Naive thymus-derived CD4-positive, alpha-beta T cell (primary cell): ENCODE measurements around the gene HOXB3. TPM values are rescaled to one million over a fixed set of nuclear protein-coding genes. Genes with fewer than 3 reads are reported as not detected.
A peak's percentile ranks its signal among the peaks of the same experiment; 100 is the strongest.

Source experiments
- ATAC-seq: fragments of 150-1000 bp; cut with Tn5 transposase; 2 replicates; pipeline ENCODE4 v1.10.0; 2021; ENCODE audit warnings: mild to moderate bottlenecking, moderate library complexity
- CTCF ChIA-PET: fragments of 350-600 bp; sonication (Branson Sonifier 250); formaldehyde crosslinking; loops from one replicate; lab custom pipeline; 2021; ENCODE audit warnings: antibody characterized with exemption; lab: Charles Lee
- POLR2A ChIA-PET: fragments of 350-600 bp; sonication (Branson Sonifier 250); formaldehyde crosslinking; loops from one replicate; lab custom pipeline; 2021; ENCODE audit warnings: antibody characterized with exemption, inconsistent platforms; lab: Charles Lee
- DNase-seq, 9 donors: peaks; one replicate each; pipeline versions ENCODE4 v3.0.0 to v3.0.0-alpha.2; 2020 to 2022; ENCODE audit warnings: mixed read lengths in 1 of 9
- H3K27ac ChIP-seq: one replicate; pipeline ENCODE4 v1.7.0; 2013; ENCODE audit warnings: mild to moderate bottlenecking, low read depth, low read length, moderate library complexity
- H3K27me3 ChIP-seq, 2 donors: one replicate each; pipeline ENCODE4 v1.7.0; 2013; ENCODE audit warnings: low read length in 2 of 2, mild to moderate bottlenecking in 2 of 2, moderate library complexity in 2 of 2; ENCODE audit not compliant: control insufficient read depth in 2 of 2, insufficient read depth in 2 of 2
- H3K36me3 ChIP-seq, 3 experiments: 1 replicate in 2 of 3; 2 replicates in 1 of 3; pipeline ENCODE4 v1.7.0; 2013; ENCODE audit warnings: low read length in 3 of 3, mild to moderate bottlenecking in 3 of 3, moderate library complexity in 1 of 3; ENCODE audit not compliant: insufficient read depth in 3 of 3, control insufficient read depth in 2 of 3
- H3K4me1 ChIP-seq, 2 donors: one replicate each; pipeline ENCODE4 v1.7.0; 2013; ENCODE audit warnings: low read length in 2 of 2, mild to moderate bottlenecking in 2 of 2, moderate library complexity in 1 of 2; ENCODE audit not compliant: control insufficient read depth in 2 of 2, insufficient read depth in 2 of 2
- H3K4me3 ChIP-seq: 2 replicates; pipeline ENCODE4 v1.7.0; 2013; ENCODE audit warnings: mild to moderate bottlenecking, low read length
- H3K9me3 ChIP-seq, 3 experiments: 1 replicate in 2 of 3; 2 replicates in 1 of 3; pipeline ENCODE4 v1.7.0; 2013; ENCODE audit warnings: low read length in 3 of 3; ENCODE audit not compliant: control insufficient read depth in 2 of 3
- H3K27ac Mint-ChIP-seq, 9 donors: one replicate each; pipeline ENCODE4 v1.8.0; 2020 to 2022; ENCODE audit warnings: mixed read lengths in 9 of 9, mild to moderate bottlenecking in 8 of 9, moderate library complexity in 5 of 9, inconsistent platforms in 2 of 9
- H3K27me3 Mint-ChIP-seq, 5 donors: one replicate each; pipeline ENCODE4 v1.8.0; 2021 to 2022; ENCODE audit warnings: mixed read lengths in 5 of 5, mild to moderate bottlenecking in 1 of 5
- H3K36me3 Mint-ChIP-seq, 5 donors: one replicate each; pipeline ENCODE4 v1.8.0; 2020 to 2022; ENCODE audit warnings: mixed read lengths in 5 of 5, mild to moderate bottlenecking in 3 of 5, inconsistent platforms in 1 of 5
- H3K4me1 Mint-ChIP-seq, 7 donors: one replicate each; pipeline ENCODE4 v1.8.0; 2020 to 2022; ENCODE audit warnings: mixed read lengths in 7 of 7, mild to moderate bottlenecking in 3 of 7, inconsistent platforms in 1 of 7
- H3K4me3 Mint-ChIP-seq, 10 donors: one replicate each; pipeline ENCODE4 v1.8.0; 2020 to 2022; ENCODE audit warnings: mild to moderate bottlenecking in 10 of 10, mixed read lengths in 10 of 10, moderate library complexity in 6 of 10, inconsistent platforms in 2 of 10
- H3K9me3 Mint-ChIP-seq, 11 donors: one replicate each; pipeline ENCODE4 v1.8.0; 2020 to 2022; ENCODE audit warnings: mixed read lengths in 11 of 11, mild to moderate bottlenecking in 4 of 11, inconsistent platforms in 1 of 11, moderate library complexity in 1 of 11
- intact Hi-C, 2 donors: fragments of 100-400 bp; cut with micrococcal nuclease; formaldehyde crosslinking; loops; one replicate each; pipeline ENCODE4 v1.15.1; 2023
- polyA plus RNA-seq, 2 donors: library from polyadenylated mRNA; unstranded; fragments of 300-500 nt; fragmentation: Illumina TruSeq; gene quantifications; one replicate each; pipeline ENCODE4 v1.2.3, GENCODE V29; 2021
- total RNA-seq, 6 experiments: library from RNA in 5 of 6; stranded (reverse) in 5 of 6; gene quantifications; 1 replicate in 5 of 6; 2 replicates in 1 of 6; pipeline ENCODE4 v1.2.3 and lab custom pipeline; 2021 to 2026

HOXB3 gene
- total and polyA plus RNA-seq, 7 experiments from 2014 or later, result 0.11 to 14.6 (median 5.8) TPM; not detected in 1

DNA sequence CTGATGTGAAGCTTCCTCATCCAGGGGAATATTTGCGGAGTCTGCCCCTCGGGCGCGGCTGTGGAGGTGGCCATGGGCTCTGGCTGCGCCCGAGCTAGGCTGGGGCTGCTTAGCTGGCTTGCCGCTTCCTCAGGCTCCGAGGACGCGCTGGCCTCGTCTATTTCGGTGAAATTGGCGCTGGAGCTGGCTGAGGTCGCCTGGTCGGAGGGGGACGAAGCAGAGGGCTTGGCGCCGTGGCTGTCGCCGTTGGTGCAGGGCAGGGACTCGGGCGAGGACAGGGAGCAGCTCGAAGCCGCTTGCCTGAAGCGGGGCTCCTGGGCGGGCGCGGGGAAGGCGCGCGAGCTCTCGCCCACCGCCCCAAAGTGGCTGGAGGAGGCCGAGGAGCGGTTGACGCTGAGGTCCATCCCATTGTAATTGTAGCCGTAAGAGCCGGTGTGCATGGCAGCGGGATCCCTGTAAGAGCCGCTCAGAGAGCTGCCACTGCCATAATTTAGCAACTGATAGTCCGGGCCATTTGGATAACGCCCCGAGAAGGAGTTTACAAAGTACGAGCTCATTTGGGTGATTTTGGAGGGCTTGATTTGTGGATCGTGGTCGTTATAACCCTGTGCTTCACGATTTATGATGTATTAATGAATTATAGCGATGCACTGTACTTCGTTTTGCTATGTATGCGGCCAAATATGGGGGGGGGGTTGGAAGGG, 3.2 kb upstream of the HOXB3 start, which contains the start of gene HOXB5:
Gene HOXB5 (minus strand): TSS at position 654 of the 704 bp plus-strand sequence. CDS start 97 bp downstream, at position 557.
- Mint-ChIP-seq H3K4me1 (peaks cover 33 to 63% (median 44%) of the 10 kb centered on the region in 7 donors), H3K36me3 (peaks cover 0 to 6% (median 0%) of the 10 kb centered on the region in 5 donors), H3K4me3 (peak within 1 kb of the TSS; percentile 75 to 88 (median 81)), H3K27ac (peak within 1 kb of the TSS in 1 of 9 donors; percentile 16), H3K27me3 (peaks cover 89 to 97% (median 93%) of the 10 kb centered on the region in 5 donors), H3K9me3 (no peaks in the 10 kb centered on the region)
- ATAC-seq (no peak), DNase-seq (peak in 1 of 9 donors; percentile 51)
- POLR2A ChIA-PET, result interaction anchor here (0.8 to 1.8 kb wide), 5 partner anchors 10 to 258 kb away, joined by 3 to 6 read pairs (median 5); partner anchors contain the start of gene HOXB4
- peaks cover 31 to 37% of the 10 kb centered on the region in 2 donors for H3K4me1 ChIP-seq
- H3K27ac ChIP-seq, result no peak within 1 kb of the TSS
- CTCF ChIA-PET, result interaction anchor here (0.6 to 4.6 kb wide), 40 partner anchors 10 to 750 kb away, joined by 3 to 47 read pairs (median 4); partner anchors contain the start of gene HOXB8
- intact Hi-C loops, result loop anchor here (1.0 to 10.0 kb wide), 5 partner anchors 257 to 568 kb away; no protein-coding TSS in a partner anchor
- H3K36me3 ChIP-seq, result no peaks in the 10 kb centered on the region
- H3K9me3 ChIP-seq, result no peaks in the 10 kb centered on the region
- H3K4me3 ChIP-seq, result peak within 1 kb of the TSS; percentile 56
- peaks cover 6 to 47% of the 10 kb centered on the region in 2 donors for H3K27me3 ChIP-seq

DNA sequence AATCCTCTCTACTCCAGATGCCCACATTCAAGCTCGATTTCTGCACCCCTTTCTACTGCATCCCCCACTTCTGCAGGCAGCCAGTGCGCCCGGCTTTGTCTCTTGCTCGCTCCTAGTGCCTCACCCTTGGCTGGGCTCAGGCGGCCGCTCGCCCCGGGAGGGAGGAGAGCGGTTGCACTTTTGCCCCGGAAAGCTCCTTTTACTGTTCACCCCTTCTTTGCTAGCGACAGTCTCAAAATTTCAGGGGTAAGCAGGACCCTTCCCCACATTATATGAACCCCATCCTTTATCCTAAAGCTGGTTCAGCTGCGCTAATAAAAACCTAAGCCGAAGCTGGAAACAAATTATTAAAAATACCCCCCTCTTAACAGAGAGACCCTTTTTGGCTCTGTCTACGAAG, 2.5 kb upstream of the HOXB3 start:
- Mint-ChIP-seq H3K27me3 (peaks cover 89 to 97% (median 93%) of the 10 kb centered on the region in 5 donors), H3K9me3 (no peaks in the 10 kb centered on the region), H3K27ac (no peak overlapping the region), H3K4me1 (peaks cover 26 to 57% (median 37%) of the 10 kb centered on the region in 7 donors), H3K36me3 (peaks cover 0 to 8% (median 0%) of the 10 kb centered on the region in 5 donors), H3K4me3 (peak overlapping the region; percentile 75 to 88 (median 81))
- H3K4me1 ChIP-seq, result peaks cover 25 to 31% of the 10 kb centered on the region in 2 donors
- intact Hi-C loops, result loop anchor here (2.0 to 10.0 kb wide), 2 partner anchors 334 to 418 kb away; no protein-coding TSS in a partner anchor
- no peaks in the 10 kb centered on the region for H3K36me3 ChIP-seq
- DNase-seq, result no peak
- H3K9me3 ChIP-seq, result no peaks in the 10 kb centered on the region
- no peak for ATAC-seq
- H3K27ac ChIP-seq, result no peak overlapping the region
- H3K4me3 ChIP-seq, result peak overlapping the region; percentile 56
- ChIA-PET CTCF (interaction anchor here (0.6 to 4.6 kb wide), 27 partner anchors 9 to 750 kb away, joined by 3 to 47 read pairs (median 4); partner anchors contain the start of gene HOXB8), POLR2A (interaction anchor here (0.8 to 1.8 kb wide), 4 partner anchors 10 to 257 kb away, joined by 4 to 6 read pairs (median 6); partner anchors contain the start of gene HOXB4)
- H3K27me3 ChIP-seq, result peaks cover 6 to 40% of the 10 kb centered on the region in 2 donors

DNA sequence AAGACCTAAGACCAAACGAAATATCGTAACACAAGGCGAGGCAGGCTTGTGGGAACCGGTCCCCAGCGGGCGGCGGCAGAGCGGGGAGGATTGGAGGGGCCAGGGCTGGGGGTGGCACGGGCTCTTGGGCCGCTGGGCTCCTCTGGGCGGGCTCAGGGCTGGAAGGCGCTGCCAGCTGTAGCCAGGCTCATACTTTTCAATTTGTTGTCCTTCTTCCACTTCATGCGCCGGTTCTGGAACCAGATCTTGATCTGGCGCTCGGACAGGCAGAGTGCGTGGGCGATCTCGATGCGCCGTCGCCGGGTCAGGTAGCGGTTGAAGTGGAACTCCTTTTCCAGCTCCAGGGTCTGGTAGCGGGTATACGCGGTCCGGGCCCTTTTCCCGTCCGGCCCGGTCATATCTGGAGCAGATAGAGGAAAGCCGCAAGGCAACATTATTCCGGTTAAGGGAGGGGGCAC, 2.0 kb upstream of the HOXB3 start:
- H3K27ac Mint-ChIP-seq, result no peak overlapping the region
- H3K27me3 Mint-ChIP-seq, result peaks cover 89 to 97% (median 93%) of the 10 kb centered on the region in 5 donors
- Histone ChIP-seq H3K36me3 (no peaks in the 10 kb centered on the region), H3K9me3 (no peaks in the 10 kb centered on the region), H3K4me1 (peaks cover 20 to 26% of the 10 kb centered on the region in 2 donors), H3K27me3 (peaks cover 6 to 40% of the 10 kb centered on the region in 2 donors), H3K4me3 (no peak overlapping the region), H3K27ac (no peak overlapping the region)
- peaks cover 21 to 57% (median 32%) of the 10 kb centered on the region in 7 donors for H3K4me1 Mint-ChIP-seq
- no peak for ATAC-seq
- DNase-seq, result no peak
- H3K4me3 Mint-ChIP-seq, result peak overlapping the region in 5 of 10 donors; percentile 16 to 88 (median 81)
- intact Hi-C loops, result loop anchor here (2.0 to 10.0 kb wide), 2 partner anchors 333 to 417 kb away; no protein-coding TSS in a partner anchor
- H3K9me3 Mint-ChIP-seq, result no peaks in the 10 kb centered on the region
- POLR2A ChIA-PET, result interaction anchor here (1.8 kb wide), 1 partner anchor 43 kb away, joined by 5 read pairs; no protein-coding TSS in a partner anchor
- CTCF ChIA-PET, result interaction anchor here (1.2 to 4.6 kb wide), 11 partner anchors 9 to 294 kb away, joined by 3 to 47 read pairs (median 4); no protein-coding TSS in a partner anchor
- peaks cover 0 to 9% (median 0%) of the 10 kb centered on the region in 5 donors for H3K36me3 Mint-ChIP-seq

DNA sequence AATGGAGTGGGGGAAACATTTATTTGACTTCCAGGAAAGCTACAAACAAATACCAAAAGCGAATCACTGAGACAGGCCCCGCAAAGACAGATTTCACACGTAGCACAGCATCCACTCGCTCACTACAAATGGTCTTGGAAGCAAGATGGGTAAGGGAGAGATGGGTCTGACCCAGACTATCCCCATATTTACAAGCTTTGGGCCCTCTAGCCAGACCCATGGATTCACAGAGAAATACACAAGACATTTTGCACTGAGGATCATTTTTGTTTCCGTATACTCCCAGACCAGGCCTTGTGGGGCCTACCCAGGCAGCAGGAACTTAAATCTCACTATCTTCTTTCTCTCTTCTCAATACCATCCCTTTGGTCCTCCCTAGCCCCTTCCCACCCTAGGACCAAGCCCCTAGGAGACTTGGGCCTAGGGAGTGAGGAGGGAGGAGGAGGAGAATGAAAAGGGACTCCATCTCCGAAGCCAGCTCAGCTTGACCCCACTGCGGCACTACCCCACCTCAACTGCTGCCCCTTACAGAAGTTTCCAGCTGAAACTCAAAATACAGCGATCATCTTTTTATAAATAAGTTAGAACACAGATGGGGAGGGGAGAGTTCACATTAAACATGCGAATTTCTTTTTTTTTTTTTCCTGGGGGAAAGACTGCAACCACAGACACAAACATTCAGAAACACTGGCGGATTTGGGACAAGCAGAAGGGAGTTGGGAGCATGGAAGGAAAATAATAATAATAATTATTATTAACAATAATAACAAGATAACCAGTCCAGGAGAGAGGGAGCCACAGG, 1.4 kb upstream of the HOXB3 start:
- Histone ChIP-seq H3K4me3 (no peak overlapping the region), H3K27me3 (peaks cover 3 to 40% of the 10 kb centered on the region in 2 donors), H3K9me3 (no peaks in the 10 kb centered on the region), H3K4me1 (peaks cover 14 to 21% of the 10 kb centered on the region in 2 donors), H3K27ac (no peak overlapping the region), H3K36me3 (no peaks in the 10 kb centered on the region)
- POLR2A ChIA-PET, result no interaction called here
- DNase-seq (no peak), ATAC-seq (no peak)
- intact Hi-C loops, result loop anchor here (2.0 to 10.0 kb wide), 2 partner anchors 333 to 417 kb away; no protein-coding TSS in a partner anchor
- H3K36me3 Mint-ChIP-seq, result peaks cover 0 to 9% (median 0%) of the 10 kb centered on the region in 5 donors
- H3K9me3 Mint-ChIP-seq, result no peaks in the 10 kb centered on the region
- H3K4me1 Mint-ChIP-seq, result peaks cover 17 to 57% (median 28%) of the 10 kb centered on the region in 7 donors
- peak overlapping the region in 5 of 10 donors; percentile 6 to 81 (median 51) for H3K4me3 Mint-ChIP-seq
- peaks cover 89 to 97% (median 93%) of the 10 kb centered on the region in 5 donors for H3K27me3 Mint-ChIP-seq
- CTCF ChIA-PET, result interaction anchor here (0.6 to 2.6 kb wide), 6 partner anchors 9 to 630 kb away, joined by 3 to 18 read pairs (median 4); no protein-coding TSS in a partner anchor
- H3K27ac Mint-ChIP-seq, result no peak overlapping the region

DNA sequence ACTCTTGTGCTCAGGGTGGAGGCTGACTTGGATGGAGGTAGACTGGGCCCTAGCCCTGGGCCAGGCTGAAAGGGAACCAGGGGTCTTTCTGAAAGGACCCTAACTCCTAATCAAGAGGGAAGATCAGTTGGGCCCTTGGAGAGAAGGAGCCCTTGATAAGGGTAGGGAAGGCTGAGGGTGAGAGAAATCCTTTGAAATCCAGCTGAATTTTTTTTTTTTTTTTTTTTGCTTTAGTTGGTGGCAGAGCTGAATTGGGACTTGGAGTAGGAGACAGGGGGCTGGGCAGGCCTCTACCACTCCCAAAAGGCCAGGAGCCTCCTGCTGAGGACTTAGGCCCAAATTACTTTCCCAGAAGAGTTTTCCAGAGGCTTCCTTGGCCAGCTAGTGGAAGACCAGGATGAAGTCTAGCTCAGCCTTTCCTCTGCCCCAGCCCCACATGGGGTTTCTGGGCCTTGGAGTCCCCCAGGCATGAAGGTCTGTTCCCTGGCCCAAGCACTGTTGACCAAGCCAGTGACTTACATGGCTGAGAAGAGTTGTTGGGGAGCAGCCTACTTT, 643 bp upstream of the HOXB3 start:
- CTCF ChIA-PET, result interaction anchor here (0.7 to 2.6 kb wide), 3 partner anchors 27 to 216 kb away, joined by 3 to 8 read pairs (median 4); no protein-coding TSS in a partner anchor
- Histone ChIP-seq H3K27ac (no peak overlapping the region), H3K4me1 (peaks cover 20 to 23% of the 10 kb centered on the region in 2 donors), H3K4me3 (no peak overlapping the region), H3K36me3 (no peaks in the 10 kb centered on the region), H3K9me3 (no peaks in the 10 kb centered on the region), H3K27me3 (peaks cover 8 to 42% of the 10 kb centered on the region in 2 donors)
- POLR2A ChIA-PET, result interaction anchor here (0.6 kb wide), 1 partner anchor 335 kb away, joined by 3 read pairs; no protein-coding TSS in a partner anchor
- peaks cover 90 to 97% (median 95%) of the 10 kb centered on the region in 5 donors for H3K27me3 Mint-ChIP-seq
- ATAC-seq (no peak), DNase-seq (no peak)
- intact Hi-C loops, result loop anchor here in 1 of 2 donors (10.0 kb wide), 1 partner anchor 416 kb away; no protein-coding TSS in a partner anchor
- no peaks in the 10 kb centered on the region for H3K9me3 Mint-ChIP-seq
- H3K27ac Mint-ChIP-seq, result peak overlapping the region in 1 of 9 donors; percentile 40
- peaks cover 0 to 9% (median 0%) of the 10 kb centered on the region in 5 donors for H3K36me3 Mint-ChIP-seq
- H3K4me1 Mint-ChIP-seq, result peaks cover 20 to 60% (median 32%) of the 10 kb centered on the region in 7 donors
- H3K4me3 Mint-ChIP-seq, result peak overlapping the region in 2 of 10 donors; percentile 6 to 76
